Mesenchymal stem cell (in vitro differentiated cells and primary cell): Measurements from ENCODE around the gene GALNT7.

Source experiments
- DNase-seq: peaks from one replicate; pipeline ENCODE4 v3.0.0-alpha.2; 2013
- H2AFZ ChIP-seq: one replicate; pipeline ENCODE4 v1.6.1; 2013; ENCODE audit warnings: low read depth, mild to moderate bottlenecking, control low read depth, inconsistent platforms, low read length, moderate library complexity
- H2AK5ac ChIP-seq: 2 replicates; pipeline ENCODE4 v1.6.1; 2013; ENCODE audit warnings: low read length, moderate library complexity, mild to moderate bottlenecking, inconsistent platforms; ENCODE audit not compliant: severe bottlenecking
- H2BK120ac ChIP-seq: one replicate; pipeline ENCODE4 v1.6.1; 2013; ENCODE audit warnings: low read depth, mild to moderate bottlenecking, inconsistent platforms, low read length, moderate library complexity
- H2BK12ac ChIP-seq, 2 experiments: one replicate each; pipeline ENCODE4 v1.6.1; 2013; ENCODE audit warnings: inconsistent platforms in 2 of 2, low read length in 2 of 2, mild to moderate bottlenecking in 2 of 2, moderate library complexity in 2 of 2, control low read depth in 1 of 2
- H2BK15ac ChIP-seq: one replicate; pipeline ENCODE4 v1.6.1; 2013; ENCODE audit warnings: mild to moderate bottlenecking, low read depth, inconsistent platforms; ENCODE audit not compliant: poor library complexity, severe bottlenecking
- H2BK5ac ChIP-seq: 2 replicates; pipeline ENCODE4 v1.6.1; 2013; ENCODE audit warnings: low read depth, mild to moderate bottlenecking, low read length, control low read depth, inconsistent platforms; ENCODE audit not compliant: poor library complexity, severe bottlenecking
- H3K14ac ChIP-seq, 2 experiments: one replicate each; pipeline ENCODE4 v1.6.1; 2013; ENCODE audit warnings: inconsistent platforms in 2 of 2, low read length in 2 of 2, control low read depth in 1 of 2, mild to moderate bottlenecking in 1 of 2, moderate library complexity in 1 of 2
- H3K18ac ChIP-seq, 2 experiments: one replicate each; pipeline ENCODE4 v1.6.1; 2013; ENCODE audit warnings: inconsistent platforms in 2 of 2, low read length in 2 of 2, control low read depth in 1 of 2, low read depth in 1 of 2, mild to moderate bottlenecking in 1 of 2
- H3K23ac ChIP-seq, 2 experiments: one replicate each; pipeline ENCODE4 v1.6.1; 2013; ENCODE audit warnings: inconsistent platforms in 2 of 2, low read length in 2 of 2, mild to moderate bottlenecking in 2 of 2, moderate library complexity in 2 of 2, control low read depth in 1 of 2
- H3K27ac ChIP-seq: 2 replicates; pipeline ENCODE4 v1.5.1; 2013; ENCODE audit warnings: mild to moderate bottlenecking, moderate library complexity, low read length, control low read depth, inconsistent platforms; ENCODE audit not compliant: poor library complexity, severe bottlenecking
- H3K27me3 ChIP-seq, 2 experiments: 2 replicates each; pipeline versions ENCODE4 v1.6.1 to v1.7.0; 2013; ENCODE audit warnings: low read length in 2 of 2, mild to moderate bottlenecking in 2 of 2, moderate library complexity in 2 of 2, control low read depth in 1 of 2, inconsistent platforms in 1 of 2; ENCODE audit not compliant: control insufficient read depth in 1 of 2, insufficient read depth in 1 of 2
- H3K36me3 ChIP-seq, 2 experiments: 2 replicates each; pipeline versions ENCODE4 v1.6.1 to v1.7.0; 2013; ENCODE audit warnings: low read length in 2 of 2, control low read depth in 1 of 2, inconsistent platforms in 1 of 2, low read depth in 1 of 2, mild to moderate bottlenecking in 1 of 2; ENCODE audit not compliant: insufficient read depth in 2 of 2, control insufficient read depth in 1 of 2
- H3K4ac ChIP-seq, 2 experiments: one replicate each; pipeline ENCODE4 v1.6.1; 2013; ENCODE audit warnings: inconsistent platforms in 2 of 2, low read length in 2 of 2, mild to moderate bottlenecking in 2 of 2, moderate library complexity in 2 of 2, control low read depth in 1 of 2, low read depth in 1 of 2
- H3K4me1 ChIP-seq: 2 replicates; pipeline ENCODE4 v1.6.1; 2013; ENCODE audit warnings: low read depth, low read length, control low read depth; ENCODE audit not compliant: control insufficient read depth, insufficient read depth
- H3K4me2 ChIP-seq: 2 replicates; pipeline ENCODE4 v1.6.1; 2013; ENCODE audit warnings: low read length, mild to moderate bottlenecking, inconsistent platforms; ENCODE audit not compliant: poor library complexity, severe bottlenecking
- H3K4me3 ChIP-seq, 2 experiments: 2 replicates each; pipeline versions ENCODE4 v1.5.1 to v1.7.0; 2013; ENCODE audit warnings: low read length in 2 of 2, mild to moderate bottlenecking in 2 of 2, control low read depth in 1 of 2, low read depth in 1 of 2; ENCODE audit not compliant: insufficient read depth in 1 of 2
- H3K79me1 ChIP-seq: replicated peaks from 2 replicates; pipeline ENCODE4 v1.6.1; 2013; ENCODE audit warnings: mild to moderate bottlenecking, control low read depth, low read length, inconsistent platforms; ENCODE audit not compliant: poor library complexity, severe bottlenecking
- H3K9ac ChIP-seq: 2 replicates; pipeline ENCODE4 v1.7.0; 2013; ENCODE audit warnings: mild to moderate bottlenecking, low read length, moderate library complexity
- H3K9me3 ChIP-seq: 2 replicates; pipeline ENCODE4 v1.7.0; 2013; ENCODE audit warnings: mild to moderate bottlenecking, low read length; ENCODE audit not compliant: control insufficient read depth
- H4K8ac ChIP-seq: one replicate; pipeline ENCODE4 v1.6.1; 2013; ENCODE audit warnings: inconsistent platforms, mild to moderate bottlenecking, low read length, moderate library complexity
- H4K91ac ChIP-seq: one replicate; pipeline ENCODE4 v1.6.1; 2013; ENCODE audit warnings: mild to moderate bottlenecking, low read length, inconsistent platforms
- WGBS: methylation state at CpG from one replicate; pipeline ENCODE4 v1.1.7; 2013; ENCODE audit warnings: mixed read lengths; 5-methylcytosine and 5-hydroxymethylcytosine counted together

Gene GALNT7

GRCh38 chr4:173161311-173161710, 7.3 kb upstream of the GALNT7 start:
- no peak overlapping the region for H3K14ac ChIP-seq
- peaks cover 16% of the 10 kb centered on the region for H3K79me1 ChIP-seq
- H3K9ac ChIP-seq = no peak overlapping the region
- no peak overlapping the region for H3K18ac ChIP-seq
- no peak overlapping the region for H4K91ac ChIP-seq
- no peak overlapping the region for H3K4me3 ChIP-seq
- H3K4me1 ChIP-seq = peaks cover 5% of the 10 kb centered on the region
- H3K27me3 ChIP-seq = no peaks in the 10 kb centered on the region
- H2BK15ac ChIP-seq = no peak overlapping the region
- H2BK120ac ChIP-seq = no peak overlapping the region
- H4K8ac ChIP-seq = no peak overlapping the region
- DNase-seq = no peak
- H3K36me3 ChIP-seq = peaks cover 6 to 29% of the 10 kb centered on the region in 2 experiments
- H2BK5ac ChIP-seq = no peak overlapping the region
- H3K9me3 ChIP-seq = no peaks in the 10 kb centered on the region
- H3K4ac ChIP-seq = no peak overlapping the region
- H3K4me2 ChIP-seq = no peak overlapping the region
- H3K23ac ChIP-seq = no peak overlapping the region
- H2BK12ac ChIP-seq = no peak overlapping the region
- no peak overlapping the region for H3K27ac ChIP-seq
- H2AFZ ChIP-seq = no peak overlapping the region
- H2AK5ac ChIP-seq = no peak overlapping the region

- Histone ChIP-seq H3K36me3 (peaks cover 3 to 33% of the 10 kb centered on the region in 2 experiments), H3K79me1 (peaks cover 13% of the 10 kb centered on the region), H3K23ac (no peak overlapping the region), H3K4me3 (no peak overlapping the region), H3K4ac (no peak overlapping the region), H3K27ac (no peak overlapping the region), H2AK5ac (peak overlapping the region; percentile 88), H4K8ac (no peak overlapping the region), H3K18ac (no peak overlapping the region), H3K9ac (no peak overlapping the region), H2BK12ac (no peak overlapping the region), H2AFZ (no peak overlapping the region), H3K4me2 (no peak overlapping the region), H3K4me1 (peaks cover 6% of the 10 kb centered on the region), H3K27me3 (no peaks in the 10 kb centered on the region), H2BK15ac (no peak overlapping the region), H3K9me3 (no peaks in the 10 kb centered on the region), H3K14ac (no peak overlapping the region), H2BK120ac (no peak overlapping the region), H2BK5ac (no peak overlapping the region), H4K91ac (no peak overlapping the region)
- DNase-seq = no peak
These were observed 2.9 kb upstream of the GALNT7 start for GRCh38 chr4:173165706-173166105.

GRCh38 chr4:173166491-173166890, 2.1 kb upstream of the GALNT7 start:
- no peak overlapping the region for H2AFZ ChIP-seq
- H2BK12ac ChIP-seq = no peak overlapping the region
- H4K91ac ChIP-seq = no peak overlapping the region
- H3K4me3 ChIP-seq = no peak overlapping the region
- peak overlapping the region; percentile 86 for H2AK5ac ChIP-seq
- no peak overlapping the region for H2BK15ac ChIP-seq
- no peaks in the 10 kb centered on the region for H3K9me3 ChIP-seq
- no peak overlapping the region for H3K14ac ChIP-seq
- no peak overlapping the region for H3K18ac ChIP-seq
- H4K8ac ChIP-seq = no peak overlapping the region
- no peak overlapping the region for H3K9ac ChIP-seq
- peak overlapping the region; percentile 23 for H3K27ac ChIP-seq
- H3K4me2 ChIP-seq = peak overlapping the region; percentile 11
- DNase-seq = no peak
- H3K23ac ChIP-seq = no peak overlapping the region
- no peak overlapping the region for H3K4ac ChIP-seq
- H3K27me3 ChIP-seq = no peaks in the 10 kb centered on the region
- H3K79me1 ChIP-seq = peaks cover 12% of the 10 kb centered on the region
- H2BK5ac ChIP-seq = no peak overlapping the region
- 96% methylated on average over 4 of the region's 4 CpGs for WGBS
- H3K36me3 ChIP-seq = peaks cover 3 to 33% of the 10 kb centered on the region in 2 experiments
- no peak overlapping the region for H2BK120ac ChIP-seq
- peaks cover 6% of the 10 kb centered on the region for H3K4me1 ChIP-seq

GRCh38 chr4:173167758-173168395, 734 bp upstream of the GALNT7 start:
- no peak overlapping the region for H3K14ac ChIP-seq
- no peaks in the 10 kb centered on the region for H3K27me3 ChIP-seq
- no peaks in the 10 kb centered on the region for H3K9me3 ChIP-seq
- peak overlapping the region; percentile 73 to 74 for H3K4ac ChIP-seq
- peak overlapping the region; percentile 66 for H2AFZ ChIP-seq
- peak overlapping the region; percentile 69 for H3K4me2 ChIP-seq
- H2BK15ac ChIP-seq = peak overlapping the region; percentile 80
- peak overlapping the region; percentile 58 for H4K8ac ChIP-seq
- peak overlapping the region in 1 of 2 experiments; percentile 57 for H3K23ac ChIP-seq
- H4K91ac ChIP-seq = peak overlapping the region; percentile 44
- H3K4me1 ChIP-seq = peaks cover 11% of the 10 kb centered on the region
- H3K4me3 ChIP-seq = peak overlapping the region; percentile 93 to 95
- H3K36me3 ChIP-seq = peaks cover 6 to 30% of the 10 kb centered on the region in 2 experiments
- WGBS = 3% methylated on average over 19 of the region's 19 CpGs
- H3K18ac ChIP-seq = peak overlapping the region; percentile 57 to 76
- peaks cover 7% of the 10 kb centered on the region for H3K79me1 ChIP-seq
- no peak overlapping the region for H2BK120ac ChIP-seq
- peak overlapping the region; percentile 90 for H3K9ac ChIP-seq
- peak overlapping the region; percentile 93 for H2BK5ac ChIP-seq
- peak overlapping the region in 1 of 2 experiments; percentile 37 for H2BK12ac ChIP-seq
- H3K27ac ChIP-seq = peak overlapping the region; percentile 98
- peak overlapping the region; percentile 56 for H2AK5ac ChIP-seq
- peak; percentile 53 for DNase-seq
